GM21737 (cell line): Measurements from ENCODE around the gene GOSR2.

Experiments used
- ATAC-seq: cut with Tn5 transposase; IDR thresholded peaks from one replicate; pipeline ENCODE4 v1.9.1; 2021; ENCODE audit warnings: mild to moderate bottlenecking, moderate library complexity; ENCODE audit not compliant: unreplicated experiment

The GOSR2 gene

GRCh38 chr17:46922804-46923635 lies at the start of gene GOSR2:
TSS of gene GOSR2 (plus strand) at chr17:46923160. CDS start at chr17:46923193, 33 bp downstream.
- ATAC-seq: peak; percentile 90

GRCh38 chr17:46873941-46874645 lies 48.9 kb upstream of the GOSR2 start:
- ATAC-seq: no peak

- ATAC-seq: no peak
Measured at GRCh38 chr17:46874906-46875305, 48.1 kb upstream of the GOSR2 start.

GRCh38 chr17:46875849-46876352 lies 47.1 kb upstream of the GOSR2 start:
- ATAC-seq: no peak

GRCh38 chr17:46876353-46876887 lies 46.5 kb upstream of the GOSR2 start:
- no peak for ATAC-seq

GRCh38 chr17:46876926-46877325 lies 46.0 kb upstream of the GOSR2 start:
- ATAC-seq: no peak

- ATAC-seq: no peak
Measured at GRCh38 chr17:46877466-46877865, 45.5 kb upstream of the GOSR2 start.

GRCh38 chr17:46878055-46878454 lies 44.9 kb upstream of the GOSR2 start:
- ATAC-seq: no peak

GRCh38 chr17:46879101-46879500 lies 43.9 kb upstream of the GOSR2 start:
- no peak for ATAC-seq

GRCh38 chr17:46881015-46881414 lies 41.9 kb upstream of the GOSR2 start:
- no peak for ATAC-seq

- no peak for ATAC-seq
Measured at GRCh38 chr17:46882666-46883065, 40.3 kb upstream of the GOSR2 start.

GRCh38 chr17:46883871-46884520 lies 39.0 kb upstream of the GOSR2 start:
- no peak for ATAC-seq

- ATAC-seq: no peak
Measured at GRCh38 chr17:46884552-46884951, 38.4 kb upstream of the GOSR2 start.

- ATAC-seq: no peak
Measured at GRCh38 chr17:46885415-46886309, 37.3 kb upstream of the GOSR2 start.

- ATAC-seq: no peak
Measured at GRCh38 chr17:46886310-46886663, 36.7 kb upstream of the GOSR2 start.

GRCh38 chr17:46887717-46888116 lies 35.2 kb upstream of the GOSR2 start:
- no peak for ATAC-seq

GRCh38 chr17:46888727-46889126 lies 34.2 kb upstream of the GOSR2 start:
- ATAC-seq: no peak

- no peak for ATAC-seq
Measured at GRCh38 chr17:46889519-46889918, 33.4 kb upstream of the GOSR2 start.

GRCh38 chr17:46889992-46890564 lies 32.9 kb upstream of the GOSR2 start:
- no peak for ATAC-seq

- ATAC-seq: no peak
Measured at GRCh38 chr17:46890638-46891037, 32.3 kb upstream of the GOSR2 start.
